Thyroid gland (tissue), 4 donors: ENCODE data around the gene SIX2. TPM values are rescaled to one million over a fixed set of nuclear protein-coding genes. Genes with fewer than 3 reads are reported as not detected.

Experiments
- DNase-seq, 2 donors: peaks; one replicate each; pipeline ENCODE4 v3.0.0-alpha.2; 2019
- H3K27ac ChIP-seq, 3 donors: fragments of 200-600 bp; sonication (generic); 1 replicate in 2 of 3; 2 replicates in 1 of 3; pipeline ENCODE4 v1.5.1; 2016 to 2019; ENCODE audit warnings: mild to moderate bottlenecking in 1 of 3, moderate library complexity in 1 of 3
- H3K27me3 ChIP-seq: fragments of 200-600 bp; sonication (generic); one replicate; pipeline ENCODE4 v1.5.1; 2019
- H3K36me3 ChIP-seq, 2 donors: fragments of 200-600 bp; sonication (generic); one replicate each; pipeline ENCODE4 v1.5.1; 2016 to 2019
- H3K4me1 ChIP-seq, 2 donors: fragments of 200-600 bp; sonication (generic); one replicate each; pipeline ENCODE4 v1.5.1; 2017 to 2019
- H3K4me3 ChIP-seq, 3 donors: fragments of 200-600 bp; sonication (generic); replicated peaks in 1 of 3; 1 replicate in 2 of 3; 2 replicates in 1 of 3; pipeline ENCODE4 v1.5.1; 2016; ENCODE audit warnings: mild to moderate bottlenecking in 1 of 3
- H3K9me3 ChIP-seq: fragments of 200-600 bp; sonication (generic); one replicate; pipeline ENCODE4 v1.5.1; 2017
- POLR2A ChIP-seq, 2 donors: fragments of 450-650 bp; IDR thresholded peaks; one replicate each; pipeline ENCODE4 v1.6.1; 2017; ENCODE audit warnings: antibody characterized with exemption in 2 of 2, mild to moderate bottlenecking in 2 of 2, moderate library complexity in 1 of 2
- WGBS, 2 donors: methylation state at CpG; one replicate each; pipeline ENCODE4 v1.1.5; 2017; 5-methylcytosine and 5-hydroxymethylcytosine counted together
- intact Hi-C: fragments of 100-400 bp; cut with DNase I; formaldehyde crosslinking; loops from one replicate; pipeline ENCODE4 v1.15.1; 2023
- total RNA-seq, 4 donors: library from RNA; depleted of rRNA; stranded (reverse); fragments of >200 nt; gene quantifications; one replicate each; pipeline ENCODE4 v1.2.3, GENCODE V29; 2016
- TF ChIP-seq, protein P1 (sequence below), 6 experiments: fragments of 200-600 bp in 3 of 6; fragments of 450-650 bp in 3 of 6; sonication (generic) in 3 of 6; IDR thresholded peaks; one replicate each; pipeline ENCODE4 v1.5.1; 2016 to 2019; ENCODE audit warnings: antibody characterized with exemption in 6 of 6, mild to moderate bottlenecking in 2 of 6, inconsistent platforms in 1 of 6, moderate library complexity in 1 of 6

The SIX2 gene
- total RNA-seq, 4 donors from 2014 or later: 0.24 to 3.1 (median 1.5) TPM; not detected in 1

DNA sequence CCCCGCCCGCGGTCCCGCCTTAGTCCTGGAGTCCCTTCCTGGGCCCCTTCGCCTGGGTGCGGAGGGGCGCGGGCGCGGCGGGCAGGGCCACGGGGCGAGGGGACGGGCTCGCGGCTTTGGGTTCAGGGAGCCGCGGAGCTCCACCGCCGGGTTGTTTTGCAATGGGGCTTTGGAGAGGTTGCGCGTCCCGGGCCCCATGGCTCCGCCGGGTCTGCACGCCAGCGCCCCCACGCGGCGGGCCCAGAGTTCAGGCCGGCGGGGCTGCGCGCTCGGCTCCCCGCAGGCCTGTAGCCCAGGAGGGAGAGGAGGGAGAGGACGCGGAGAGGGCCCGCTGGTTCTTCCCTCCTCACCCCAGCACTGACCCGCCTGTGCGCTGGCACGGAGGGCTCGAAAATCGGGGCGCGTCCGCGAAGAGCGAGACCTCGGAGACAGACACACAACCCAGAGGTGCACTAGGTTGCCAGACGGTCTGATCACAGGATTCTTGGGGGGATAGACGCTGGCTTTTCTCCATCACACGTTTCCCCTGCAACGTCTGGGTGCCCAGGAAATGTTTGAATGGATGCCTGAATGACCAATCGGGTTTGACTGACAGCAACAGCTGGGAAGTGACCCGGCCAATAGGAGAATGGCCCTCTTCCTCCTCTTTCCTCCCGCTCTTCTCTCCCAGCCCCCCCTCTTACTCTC lies 4.9 kb upstream of the SIX2 start:
- TF ChIP-seq, protein P1, sequence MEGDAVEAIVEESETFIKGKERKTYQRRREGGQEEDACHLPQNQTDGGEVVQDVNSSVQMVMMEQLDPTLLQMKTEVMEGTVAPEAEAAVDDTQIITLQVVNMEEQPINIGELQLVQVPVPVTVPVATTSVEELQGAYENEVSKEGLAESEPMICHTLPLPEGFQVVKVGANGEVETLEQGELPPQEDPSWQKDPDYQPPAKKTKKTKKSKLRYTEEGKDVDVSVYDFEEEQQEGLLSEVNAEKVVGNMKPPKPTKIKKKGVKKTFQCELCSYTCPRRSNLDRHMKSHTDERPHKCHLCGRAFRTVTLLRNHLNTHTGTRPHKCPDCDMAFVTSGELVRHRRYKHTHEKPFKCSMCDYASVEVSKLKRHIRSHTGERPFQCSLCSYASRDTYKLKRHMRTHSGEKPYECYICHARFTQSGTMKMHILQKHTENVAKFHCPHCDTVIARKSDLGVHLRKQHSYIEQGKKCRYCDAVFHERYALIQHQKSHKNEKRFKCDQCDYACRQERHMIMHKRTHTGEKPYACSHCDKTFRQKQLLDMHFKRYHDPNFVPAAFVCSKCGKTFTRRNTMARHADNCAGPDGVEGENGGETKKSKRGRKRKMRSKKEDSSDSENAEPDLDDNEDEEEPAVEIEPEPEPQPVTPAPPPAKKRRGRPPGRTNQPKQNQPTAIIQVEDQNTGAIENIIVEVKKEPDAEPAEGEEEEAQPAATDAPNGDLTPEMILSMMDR (IDR thresholded peaks at IDR 0.05): peak in 4 of 6 experiments; percentile 24 to 63 (median 48)
- TF ChIP-seq POLR2A (IDR thresholded peaks at IDR 0.05): no peak
- Histone ChIP-seq H3K9me3 (no peaks in the 10 kb centered on the region), H3K4me3 (peak overlapping the region in 1 of 3 donors; percentile 28), H3K4me1 (peaks cover 24% of the 10 kb centered on the region in 2 donors), H3K27me3 (peaks cover 28% of the 10 kb centered on the region), H3K27ac (no peak overlapping the region), H3K36me3 (no peaks in the 10 kb centered on the region)
- 5 to 12% methylated on average over 34 to 45 of the region's 57 CpGs for WGBS, 2 donors
- DNase-seq: peak; percentile 35 to 41
- intact Hi-C loops: no loop called here

DNA sequence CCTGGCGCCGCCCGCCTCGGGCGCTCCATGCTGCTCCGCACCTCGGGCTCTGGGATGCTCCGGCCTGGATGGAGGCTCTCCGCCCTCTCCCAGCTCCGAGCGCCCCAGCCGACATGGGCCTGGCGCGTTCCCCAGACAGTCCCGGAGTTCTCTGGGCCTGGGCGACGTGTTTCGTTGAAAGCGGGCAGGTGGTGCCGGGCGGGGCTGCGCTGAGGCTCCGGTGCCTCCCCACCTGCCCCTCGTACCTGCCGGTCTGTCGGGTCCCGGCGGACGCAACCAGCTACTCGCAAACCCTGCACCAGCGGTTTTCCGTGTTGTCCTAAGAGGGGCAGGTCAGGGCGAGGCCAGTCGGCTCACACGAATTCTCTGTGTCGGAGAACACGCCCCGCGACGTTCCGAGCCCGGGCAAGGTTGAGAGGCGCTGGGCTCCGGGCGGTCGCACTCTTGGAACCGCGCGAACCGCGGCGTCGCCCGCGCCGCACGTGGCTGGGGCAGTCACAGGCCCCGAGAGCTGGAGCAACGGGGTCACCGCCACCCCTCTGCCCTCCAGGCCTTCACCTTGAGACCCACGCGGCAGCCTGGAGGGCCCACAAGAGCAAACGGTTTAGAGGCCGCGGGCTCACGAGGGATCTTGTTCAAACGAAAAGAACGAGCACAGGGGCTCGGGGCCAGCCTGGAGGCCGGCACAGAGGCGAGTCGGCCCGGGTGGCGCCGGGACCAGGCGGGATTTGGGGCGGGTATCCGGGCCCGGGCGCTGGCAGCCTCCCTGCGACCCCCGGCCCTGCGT lies 4.2 kb upstream of the SIX2 start:
- no peaks in the 10 kb centered on the region for H3K36me3 ChIP-seq
- no peaks in the 10 kb centered on the region for H3K9me3 ChIP-seq
- H3K27me3 ChIP-seq: peaks cover 28% of the 10 kb centered on the region
- peaks cover 29% of the 10 kb centered on the region in 2 donors for H3K4me1 ChIP-seq
- no peak for DNase-seq
- peak overlapping the region in 1 of 3 donors; percentile 28 for H3K4me3 ChIP-seq
- TF ChIP-seq, protein P1 (IDR thresholded peaks at IDR 0.05): no peak
- TF ChIP-seq POLR2A (IDR thresholded peaks at IDR 0.05): no peak
- intact Hi-C loops: no loop called here
- WGBS, 2 donors: 7 to 19% methylated on average over 30 to 57 of the region's 83 CpGs
- no peak overlapping the region for H3K27ac ChIP-seq

- no peak for DNase-seq
- Histone ChIP-seq H3K4me1 (peaks cover 32 to 33% of the 10 kb centered on the region in 2 donors), H3K9me3 (no peaks in the 10 kb centered on the region), H3K27me3 (peaks cover 34% of the 10 kb centered on the region), H3K36me3 (no peaks in the 10 kb centered on the region), H3K27ac (no peak overlapping the region), H3K4me3 (no peak overlapping the region)
- WGBS, 2 donors: 35 to 53% methylated on average over 9 to 13 of the region's 13 CpGs
- intact Hi-C loops: no loop called here
- TF ChIP-seq, protein P1 (IDR thresholded peaks at IDR 0.05): no peak
- TF ChIP-seq POLR2A (IDR thresholded peaks at IDR 0.05): no peak
Observed at GRCh38 chr2:45012733-45013132, 3.5 kb upstream of the SIX2 start.

DNA sequence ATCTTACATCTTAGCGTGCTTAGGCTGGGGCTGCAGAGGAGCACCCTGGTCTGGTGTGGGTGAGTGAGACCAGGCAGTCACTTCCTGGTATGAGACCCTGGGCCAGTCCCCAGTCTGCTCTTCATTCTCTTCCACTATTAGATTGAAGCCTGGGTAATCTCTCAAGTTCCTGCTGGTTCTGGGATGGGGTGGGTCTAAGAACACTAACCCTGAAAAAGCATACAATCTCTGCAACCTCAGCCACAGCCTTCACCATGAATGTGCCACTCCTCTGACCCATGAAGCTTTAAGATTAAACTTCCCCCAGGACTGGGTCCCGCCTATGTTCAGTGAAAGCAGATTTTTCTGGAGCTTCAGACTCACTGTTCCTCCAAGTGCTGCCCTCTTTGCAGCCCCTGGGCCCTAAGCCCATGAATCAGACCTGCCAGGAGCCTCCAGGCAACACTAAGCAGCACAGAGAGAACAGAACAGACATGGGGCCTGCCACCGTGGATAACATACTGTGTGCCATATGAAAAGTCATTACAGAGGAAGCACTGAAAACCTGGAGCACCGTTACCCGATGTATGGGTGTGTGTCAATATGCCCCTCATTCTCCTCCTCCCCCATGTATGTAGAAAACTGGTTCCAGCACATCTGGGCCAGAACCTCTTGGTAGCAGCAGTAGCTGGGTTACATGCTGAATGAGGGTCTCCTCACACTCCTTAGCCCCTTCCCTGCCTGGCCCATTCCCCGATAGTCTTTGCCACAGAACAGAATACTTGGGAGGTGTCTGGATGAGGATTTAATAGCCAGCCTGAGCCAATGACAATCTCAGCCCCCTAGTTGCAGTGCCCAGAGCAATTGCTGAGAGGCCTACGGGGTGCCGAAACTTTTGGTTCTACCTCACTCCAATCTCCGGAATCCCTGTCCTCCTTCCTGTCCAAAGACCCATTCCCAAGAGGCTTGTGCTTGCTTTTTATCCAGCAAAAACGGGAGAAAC lies 2.7 kb upstream of the SIX2 start:
- Histone ChIP-seq H3K4me3 (no peak overlapping the region), H3K36me3 (no peaks in the 10 kb centered on the region), H3K27me3 (peaks cover 34% of the 10 kb centered on the region), H3K4me1 (peaks cover 32 to 33% of the 10 kb centered on the region in 2 donors), H3K9me3 (no peaks in the 10 kb centered on the region), H3K27ac (no peak overlapping the region)
- intact Hi-C loops: no loop called here
- no peak for DNase-seq
- 58 to 82% methylated on average over 10 of the region's 10 CpGs for WGBS, 2 donors
- TF ChIP-seq, protein P1 (IDR thresholded peaks at IDR 0.05): no peak
- TF ChIP-seq POLR2A (IDR thresholded peaks at IDR 0.05): no peak
